Right atrium auricular region (tissue), 2 donors: ENCODE measurements around the gene CSNK1D. TPM values are rescaled to one million over a fixed set of nuclear protein-coding genes. Genes with fewer than 3 reads are reported as not detected.

ENCODE experiments used
- DNase-seq: peaks from one replicate; pipeline ENCODE4 v3.0.0-alpha.2; 2019; ENCODE audit warnings: low spot score
- H3K27ac ChIP-seq, 2 donors: fragments of 200-600 bp; sonication (generic); 1 replicate in 1 of 2; 2 replicates in 1 of 2; pipeline ENCODE4 v1.5.1; 2016 to 2019
- H3K27me3 ChIP-seq, 2 donors: fragments of 200-600 bp; sonication (generic); one replicate each; pipeline versions ENCODE4 v1.5.1 to v1.6.0; 2017 to 2019
- H3K36me3 ChIP-seq: fragments of 200-600 bp; sonication (generic); one replicate; pipeline ENCODE4 v1.5.1; 2016
- H3K4me1 ChIP-seq, 2 donors: fragments of 200-600 bp; sonication (generic); one replicate each; pipeline versions ENCODE4 v1.5.1 to v1.6.0; 2017 to 2019
- H3K4me3 ChIP-seq, 2 donors: fragments of 200-600 bp; sonication (generic); 1 replicate in 1 of 2; 2 replicates in 1 of 2; pipeline ENCODE4 v1.5.1; 2017 to 2019; ENCODE audit warnings: mild to moderate bottlenecking in 1 of 2, moderate library complexity in 1 of 2
- H3K9me3 ChIP-seq, 2 donors: fragments of 200-600 bp; sonication (generic); one replicate each; pipeline ENCODE4 v1.5.1; 2019
- CTCF ChIP-seq, 2 donors: fragments of 200-600 bp; sonication (generic); IDR thresholded peaks; one replicate each; pipeline ENCODE4 v1.5.1; 2019; ENCODE audit warnings: antibody characterized with exemption in 2 of 2
- total RNA-seq, 2 donors: library from RNA; depleted of rRNA; stranded (reverse); fragments of >200 nt; gene quantifications; one replicate each; pipeline ENCODE4 v1.1.0, GENCODE V29; 2016

Gene CSNK1D
- total RNA-seq, 2 donors from 2014 or later: 31.3 to 32.9 TPM

- H3K4me1 ChIP-seq: peaks cover 0 to 70% of the 10 kb centered on the region in 2 donors
- no peak overlapping the region for H3K4me3 ChIP-seq
- H3K36me3 ChIP-seq: no peaks in the 10 kb centered on the region
- peak overlapping the region in 1 of 2 donors; percentile 90 for H3K27ac ChIP-seq
- H3K9me3 ChIP-seq: no peaks in the 10 kb centered on the region
- DNase-seq: no peak
- no peaks in the 10 kb centered on the region for H3K27me3 ChIP-seq
- no peak for TF ChIP-seq CTCF (IDR thresholded peaks at IDR 0.05)
These were observed 40.4 kb downstream of the CSNK1D start for GRCh38 chr17:82232876-82233785.

GRCh38 chr17:82232322-82232820 lies 41.1 kb downstream of the CSNK1D start:
- peaks cover 0 to 70% of the 10 kb centered on the region in 2 donors for H3K4me1 ChIP-seq
- H3K27ac ChIP-seq: peak overlapping the region; percentile 76 to 90
- H3K4me3 ChIP-seq: peak overlapping the region in 1 of 2 donors; percentile 68

GRCh38 chr17:82231562-82232321 lies 41.8 kb downstream of the CSNK1D start:
- no peak for TF ChIP-seq CTCF (IDR thresholded peaks at IDR 0.05)
- peak overlapping the region; percentile 76 to 90 for H3K27ac ChIP-seq
- peak overlapping the region; percentile 38 to 68 for H3K4me3 ChIP-seq
- H3K27me3 ChIP-seq: no peaks in the 10 kb centered on the region
- H3K9me3 ChIP-seq: no peaks in the 10 kb centered on the region
- H3K4me1 ChIP-seq: peaks cover 0 to 65% of the 10 kb centered on the region in 2 donors
- H3K36me3 ChIP-seq: no peaks in the 10 kb centered on the region
- peak; percentile 88 for DNase-seq

More at GRCh38 chr17:82232322-82232820, 41.1 kb downstream of the CSNK1D start:
- no peak for TF ChIP-seq CTCF (IDR thresholded peaks at IDR 0.05)
- no peaks in the 10 kb centered on the region for H3K27me3 ChIP-seq
- H3K36me3 ChIP-seq: no peaks in the 10 kb centered on the region
- DNase-seq: no peak
- H3K9me3 ChIP-seq: no peaks in the 10 kb centered on the region

- H3K36me3 ChIP-seq: no peaks in the 10 kb centered on the region
- H3K27ac ChIP-seq: peak overlapping the region; percentile 76 to 90
- no peaks in the 10 kb centered on the region for H3K9me3 ChIP-seq
- no peak for DNase-seq
- H3K4me3 ChIP-seq: peak overlapping the region; percentile 38 to 68
- TF ChIP-seq CTCF (IDR thresholded peaks at IDR 0.05): no peak
- H3K27me3 ChIP-seq: no peaks in the 10 kb centered on the region
- peaks cover 0 to 64% of the 10 kb centered on the region in 2 donors for H3K4me1 ChIP-seq
These were observed 42.3 kb downstream of the CSNK1D start for GRCh38 chr17:82231312-82231561.

GRCh38 chr17:82230609-82231311 lies 42.7 kb downstream of the CSNK1D start:
- Histone ChIP-seq H3K4me1 (peaks cover 0 to 64% of the 10 kb centered on the region in 2 donors), H3K36me3 (no peaks in the 10 kb centered on the region), H3K9me3 (no peaks in the 10 kb centered on the region), H3K27ac (peak overlapping the region; percentile 76 to 90), H3K4me3 (peak overlapping the region; percentile 38 to 68), H3K27me3 (no peaks in the 10 kb centered on the region)
- peak; percentile 85 for DNase-seq
- TF ChIP-seq CTCF (IDR thresholded peaks at IDR 0.05): peak; percentile 46 to 64
